GM12892 (cell line): ENCODE measurements around the gene KCTD2.
"Not testable (repeated sequence)": the region's sequence is repeated elsewhere in the genome, so short reads cannot be mapped to it uniquely, and the experiment has no call there.

ENCODE experiments used
- DNase-seq: peaks from one replicate; pipeline ENCODE4 v3.0.0; 2011; ENCODE audit not compliant: insufficient read length
- FAIRE-seq: peaks from 2 replicates; lab custom pipeline; 2011; peaks lifted over from hg19 to GRCh38; lab: Jason Lieb, UNC
- POLR2A ChIP-seq: IDR thresholded peaks from 2 replicates; pipeline ENCODE4 v1.6.1; 2011; ENCODE audit warnings: low read depth, low read length, control low read depth
- POLR2AphosphoS5 ChIP-seq: IDR thresholded peaks from 2 replicates; pipeline ENCODE4 v1.6.1; 2011; ENCODE audit warnings: low read depth, low read length, control low read depth
- TAF1 ChIP-seq: IDR thresholded peaks from 2 replicates; pipeline ENCODE4 v1.6.1; 2011; ENCODE audit warnings: low read depth, mild to moderate bottlenecking, control low read depth, low read length, borderline replicate concordance

Gene KCTD2

GRCh38 chr17:75008373-75008772 is 38.7 kb upstream of the KCTD2 start:
- FAIRE-seq (no peak), DNase-seq (no peak)
- TF ChIP-seq POLR2AphosphoS5 (no peak), TAF1 (no peak), POLR2A (no peak)

DNA sequence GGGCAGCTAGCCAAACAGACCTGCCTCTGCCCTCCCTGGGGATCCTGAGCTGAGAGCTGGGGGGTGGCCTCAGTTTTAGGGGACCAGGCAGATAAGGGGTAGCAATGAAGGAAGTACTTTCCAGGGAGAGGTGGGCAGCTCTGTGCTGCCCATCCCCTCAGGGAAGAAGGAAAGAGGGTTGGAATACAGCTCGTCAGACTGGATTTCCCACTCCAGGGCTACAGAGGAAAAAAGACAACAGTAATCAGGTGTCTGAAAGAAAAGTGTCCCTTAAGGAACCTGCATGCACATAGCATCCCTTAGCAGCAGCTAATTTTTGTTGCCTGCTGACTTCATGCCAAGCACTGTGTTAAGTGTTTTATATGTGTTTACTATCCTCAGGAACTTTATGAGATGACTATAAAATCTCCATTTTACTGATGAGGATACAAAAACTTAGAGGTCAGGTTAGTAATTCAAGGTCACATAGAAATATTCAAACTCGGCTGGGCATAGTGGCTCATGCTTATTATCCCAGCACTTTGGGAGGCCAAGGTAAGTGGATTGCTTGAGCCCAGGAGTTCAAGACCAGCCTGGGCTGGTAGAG is 37.8 kb upstream of the KCTD2 start:
- DNase-seq: no peak
- TF ChIP-seq TAF1: no peak
- TF ChIP-seq POLR2AphosphoS5: no peak
- no peak for TF ChIP-seq POLR2A
- FAIRE-seq: no peak

DNA sequence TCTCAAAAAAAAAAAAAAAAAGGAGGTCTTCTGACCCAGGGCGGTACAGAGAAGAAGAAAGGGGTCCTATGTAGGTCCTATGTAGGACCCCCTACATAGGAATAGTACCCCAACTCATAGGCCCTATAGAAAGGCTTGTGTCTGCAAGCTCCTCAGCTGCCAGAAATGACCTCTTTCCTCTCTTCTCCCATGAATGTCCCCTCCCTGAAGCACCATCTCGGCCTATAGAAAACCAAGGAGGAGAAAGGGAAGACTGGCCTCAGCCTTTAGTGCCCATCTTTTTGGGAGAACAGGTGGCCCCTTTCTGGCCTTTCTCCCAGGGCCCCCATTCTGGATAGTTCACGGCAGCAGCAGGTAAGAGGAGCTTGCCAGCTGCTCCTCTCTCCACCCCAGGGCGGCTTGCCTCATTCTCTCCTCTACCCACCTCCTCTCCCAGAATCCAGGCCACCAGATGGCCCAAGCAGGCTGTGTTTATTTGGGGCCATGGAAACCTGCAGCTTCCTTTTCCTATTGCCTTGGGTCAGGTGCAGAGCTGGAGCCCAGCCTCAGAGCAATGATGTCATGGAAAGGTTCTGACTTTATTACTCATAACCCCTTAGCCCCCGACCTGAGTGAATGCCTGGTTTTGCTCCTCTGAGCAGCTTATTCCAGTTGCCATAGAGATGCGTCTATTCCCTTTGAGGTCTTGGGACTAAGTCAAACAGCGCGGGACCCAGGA is 36.2 kb upstream of the KCTD2 start:
- FAIRE-seq: no peak
- TF ChIP-seq POLR2AphosphoS5 (no peak), POLR2A (no peak), TAF1 (no peak)
- DNase-seq: no peak

GRCh38 chr17:75011401-75012095 is 35.5 kb upstream of the KCTD2 start:
- no peak for FAIRE-seq
- TF ChIP-seq POLR2A (no peak), TAF1 (no peak), POLR2AphosphoS5 (no peak)
- DNase-seq: no peak

- TF ChIP-seq POLR2A (no peak), POLR2AphosphoS5 (no peak), TAF1 (no peak)
- DNase-seq: no peak
- no peak for FAIRE-seq
These were observed 35.0 kb upstream of the KCTD2 start for GRCh38 chr17:75012096-75012345.

DNA sequence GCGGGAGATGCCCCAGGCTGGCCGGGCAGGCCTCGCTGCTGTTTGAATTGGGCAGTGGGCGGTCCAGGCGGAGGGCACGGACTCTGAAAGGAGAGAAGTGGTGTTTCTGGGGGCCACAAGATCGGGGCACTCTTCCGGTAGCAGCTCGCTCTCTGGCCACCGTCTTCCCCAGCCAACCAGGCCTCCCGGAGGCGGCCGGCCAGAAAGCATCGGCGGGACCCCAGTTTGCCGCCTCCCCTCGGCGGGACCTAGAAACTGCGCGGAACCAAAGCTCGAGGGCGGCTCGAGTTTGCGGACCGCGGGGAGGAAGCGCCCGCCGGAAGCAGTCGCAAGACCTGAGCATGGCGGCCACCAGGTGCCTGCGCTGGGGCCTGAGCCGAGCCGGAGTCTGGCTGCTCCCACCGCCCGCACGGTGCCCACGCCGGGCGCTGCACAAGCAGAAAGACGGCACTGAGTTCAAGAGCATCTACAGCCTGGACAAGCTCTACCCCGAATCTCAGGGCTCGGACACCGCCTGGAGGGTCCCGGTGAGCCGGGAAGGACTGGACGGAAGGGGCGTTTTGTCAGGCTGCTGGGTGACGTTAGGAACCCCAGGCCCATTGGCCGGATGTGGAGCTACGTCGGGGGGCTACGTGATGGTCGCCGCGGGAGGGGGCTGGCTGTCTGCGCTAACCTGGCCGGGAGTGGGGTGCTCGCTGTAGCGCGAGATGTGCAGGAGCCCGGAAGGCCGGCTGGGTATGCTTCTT is 34.5 kb upstream of the KCTD2 start, which contains the start of gene MRPL58:
Gene MRPL58, plus strand, starts transcription at position 325 of the 746 bp plus-strand sequence. Its CDS starts 17 bp downstream, at position 342.
- peak; percentile 89 for DNase-seq
- TF ChIP-seq TAF1: peak; percentile 98
- peak; percentile 92 for TF ChIP-seq POLR2AphosphoS5
- TF ChIP-seq POLR2A: peak; percentile 82
- FAIRE-seq: peak; percentile 9

GRCh38 chr17:75013092-75013559 is 33.9 kb upstream of the KCTD2 start:
- DNase-seq (no peak), FAIRE-seq (no peak)
- no peak for TF ChIP-seq TAF1

- no peak for TF ChIP-seq TAF1
- TF ChIP-seq POLR2AphosphoS5: no peak
- no peak for TF ChIP-seq POLR2A
- no peak for FAIRE-seq
- no peak for DNase-seq
These were observed 27.9 kb upstream of the KCTD2 start for GRCh38 chr17:75019146-75019545.

DNA sequence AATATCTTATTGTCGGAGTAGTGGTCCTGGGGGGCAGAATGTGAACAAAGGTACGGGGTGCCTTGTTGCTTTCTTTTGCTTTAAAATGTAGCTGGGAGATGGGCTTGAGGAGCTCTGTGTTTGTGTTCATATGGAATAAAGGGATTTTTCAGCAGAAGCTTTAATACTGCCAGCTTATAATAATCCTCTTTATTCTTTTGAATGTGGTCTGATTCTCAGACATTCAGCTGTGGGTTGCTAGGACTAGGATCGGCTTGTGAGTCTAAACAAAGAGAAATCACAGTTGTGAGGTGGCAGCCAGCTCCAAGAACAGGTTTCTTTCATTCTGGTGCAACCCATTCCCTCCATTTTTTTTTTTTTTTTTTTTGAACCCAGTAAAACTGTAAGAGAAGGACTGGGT is 27.3 kb upstream of the KCTD2 start:
- DNase-seq (no peak), FAIRE-seq (no peak)
- TF ChIP-seq TAF1: no peak
- TF ChIP-seq POLR2A: no peak
- no peak for TF ChIP-seq POLR2AphosphoS5

DNA sequence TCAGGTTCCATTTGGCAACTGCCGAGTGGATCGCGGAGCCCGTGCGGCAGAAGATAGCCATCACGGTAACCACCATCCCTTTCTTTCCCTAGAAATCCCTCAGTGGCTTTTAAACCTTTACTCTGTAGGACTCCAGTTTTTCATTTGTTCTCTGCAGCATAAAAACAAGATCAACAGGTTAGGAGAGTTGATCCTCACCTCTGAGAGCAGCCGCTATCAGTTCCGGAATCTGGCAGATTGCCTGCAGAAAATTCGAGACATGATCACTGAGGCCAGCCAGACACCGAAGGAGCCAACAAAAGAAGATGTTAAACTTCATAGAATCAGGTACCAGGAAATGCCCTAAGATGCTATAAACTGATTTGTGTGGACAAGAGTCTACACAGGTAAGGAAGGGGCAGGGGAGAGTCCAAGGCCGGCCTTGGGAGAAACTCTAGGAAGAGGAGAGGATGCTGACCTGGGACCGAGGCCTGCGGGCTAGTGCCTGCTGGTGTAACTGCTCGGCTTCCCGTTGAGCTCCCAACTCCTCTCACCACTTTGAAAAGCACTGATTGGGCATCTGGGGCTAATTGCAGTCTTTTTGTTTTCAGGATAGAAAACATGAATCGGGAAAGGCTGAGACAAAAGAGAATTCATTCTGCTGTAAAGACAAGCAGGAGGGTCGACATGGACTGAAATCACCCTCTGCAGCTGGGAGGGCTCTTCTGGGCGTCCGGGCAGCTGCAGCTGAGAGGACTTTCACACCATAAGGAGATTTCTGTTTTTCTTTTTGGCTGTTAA is 26.5 kb upstream of the KCTD2 start:
- no peak for TF ChIP-seq POLR2AphosphoS5
- TF ChIP-seq POLR2A: no peak
- no peak for TF ChIP-seq TAF1
- FAIRE-seq (no peak), DNase-seq (no peak)

GRCh38 chr17:75024686-75025397 is 22.2 kb upstream of the KCTD2 start:
- FAIRE-seq: no peak
- no peak for DNase-seq

GRCh38 chr17:75025398-75025734 is 21.7 kb upstream of the KCTD2 start:
- FAIRE-seq, DNase-seq: not testable (repeated sequence)

More at GRCh38 chr17:75024686-75025397, 22.2 kb upstream of the KCTD2 start:
- TF ChIP-seq POLR2A (no peak), POLR2AphosphoS5 (no peak), TAF1 (no peak)

GRCh38 chr17:75026650-75027049 is 20.4 kb upstream of the KCTD2 start:
- not testable (repeated sequence) for DNase-seq

More at GRCh38 chr17:75026650-75027049, 20.4 kb upstream of the KCTD2 start:
- not testable (repeated sequence) for FAIRE-seq
